Measurements from ENCODE around the gene FBXO41.

FBXO41 gene

GRCh38 chr2:73289304-73289703, 5.0 kb upstream of the FBXO41 start:
- Histone ChIP-seq H3K9ac (ENCODE audit: low read length in 2 of 2) (no peak overlapping the region), H3K9me3 (ENCODE audit: control insufficient read depth in 2 of 2, low read length in 2 of 2) (peaks cover 1 to 3% of the 10 kb centered on the region in 2 donors), H3K36me3 (ENCODE audit: control insufficient read depth in 2 of 2, insufficient read depth in 2 of 2, low read length in 2 of 2) (no peaks in the 10 kb centered on the region), H3K4me1 (ENCODE audit: control insufficient read depth, insufficient read depth, low read length) (peaks cover 24% of the 10 kb centered on the region), H3K4me3 (ENCODE audit: low read length in 2 of 2) (no peak overlapping the region), H3K27me3 (ENCODE audit: control insufficient read depth in 1 of 2, insufficient read depth in 2 of 2, low read length in 2 of 2) (peaks cover 54 to 59% of the 10 kb centered on the region in 2 donors), H3K27ac (ENCODE audit: low read length) (no peak overlapping the region)

- peaks cover 18% of the 10 kb centered on the region for H3K4me1 ChIP-seq (ENCODE audit: control insufficient read depth, insufficient read depth, low read length)
- H3K4me3 ChIP-seq (ENCODE audit: low read length in 2 of 2) = no peak overlapping the region
Observed at GRCh38 chr2:73286134-73286655, 1.9 kb upstream of the FBXO41 start.

DNA sequence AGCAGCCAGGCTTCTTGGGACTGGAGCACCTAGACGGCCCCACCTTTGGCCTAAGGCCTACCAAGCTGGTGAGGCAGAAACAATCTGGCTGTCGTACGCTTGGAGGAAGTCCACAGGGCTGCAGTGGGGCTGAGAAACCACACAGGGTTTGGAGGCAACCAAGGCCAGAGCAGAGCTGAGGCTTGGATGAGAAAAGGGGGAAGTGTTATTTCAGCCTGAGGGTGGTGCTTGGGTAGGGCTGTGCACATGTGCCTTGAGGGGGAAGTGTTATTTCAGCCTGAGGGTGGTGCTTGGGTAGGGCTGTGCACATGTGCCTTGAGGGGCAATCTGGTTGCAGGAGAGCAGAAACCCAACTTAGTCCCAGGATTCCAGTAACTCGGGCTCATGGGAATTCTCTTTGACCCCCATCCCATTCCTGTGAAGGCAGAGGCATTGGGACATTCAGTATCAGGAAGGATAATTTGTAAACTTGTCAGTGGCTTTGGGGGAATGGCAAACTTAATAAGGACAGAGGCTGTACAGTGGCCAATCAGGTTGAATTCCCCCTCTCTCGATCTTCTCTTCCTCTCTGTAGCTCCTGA, 971 bp upstream of the FBXO41 start:
- H3K4me3 ChIP-seq (ENCODE audit: low read length in 2 of 2) = peak overlapping the region in 1 of 2 donors; percentile 72
- peaks cover 14 to 30% of the 10 kb centered on the region in 2 donors for H3K27me3 ChIP-seq (ENCODE audit: control insufficient read depth in 1 of 2, insufficient read depth in 2 of 2, low read length in 2 of 2)
- H3K36me3 ChIP-seq (ENCODE audit: control insufficient read depth in 2 of 2, insufficient read depth in 2 of 2, low read length in 2 of 2) = no peaks in the 10 kb centered on the region
- H3K9ac ChIP-seq (ENCODE audit: low read length in 2 of 2) = no peak overlapping the region
- H3K27ac ChIP-seq (ENCODE audit: low read length) = no peak overlapping the region
- H3K9me3 ChIP-seq (ENCODE audit: control insufficient read depth in 2 of 2, low read length in 2 of 2) = no peaks in the 10 kb centered on the region
- peaks cover 18% of the 10 kb centered on the region for H3K4me1 ChIP-seq (ENCODE audit: control insufficient read depth, insufficient read depth, low read length)

More at GRCh38 chr2:73286134-73286655, 1.9 kb upstream of the FBXO41 start:
- Histone ChIP-seq H3K9me3 (ENCODE audit: control insufficient read depth in 2 of 2, low read length in 2 of 2) (peaks cover 0 to 3% of the 10 kb centered on the region in 2 donors), H3K27ac (ENCODE audit: low read length) (no peak overlapping the region), H3K36me3 (ENCODE audit: control insufficient read depth in 2 of 2, insufficient read depth in 2 of 2, low read length in 2 of 2) (no peaks in the 10 kb centered on the region), H3K27me3 (ENCODE audit: control insufficient read depth in 1 of 2, insufficient read depth in 2 of 2, low read length in 2 of 2) (peaks cover 24 to 40% of the 10 kb centered on the region in 2 donors), H3K9ac (ENCODE audit: low read length in 2 of 2) (no peak overlapping the region)

GRCh38 chr2:73283545-73284295, 558 bp downstream of the FBXO41 start:
- peak overlapping the region; percentile 61 to 72 for H3K4me3 ChIP-seq (ENCODE audit: low read length in 2 of 2)
- H3K36me3 ChIP-seq (ENCODE audit: control insufficient read depth in 2 of 2, insufficient read depth in 2 of 2, low read length in 2 of 2) = no peaks in the 10 kb centered on the region
- H3K27me3 ChIP-seq (ENCODE audit: control insufficient read depth in 1 of 2, insufficient read depth in 2 of 2, low read length in 2 of 2) = peaks cover 9 to 17% of the 10 kb centered on the region in 2 donors
- peak overlapping the region in 1 of 2 donors; percentile 42 for H3K9ac ChIP-seq (ENCODE audit: low read length in 2 of 2)
- no peak overlapping the region for H3K27ac ChIP-seq (ENCODE audit: low read length)
- peaks cover 18% of the 10 kb centered on the region for H3K4me1 ChIP-seq (ENCODE audit: control insufficient read depth, insufficient read depth, low read length)
- no peaks in the 10 kb centered on the region for H3K9me3 ChIP-seq (ENCODE audit: control insufficient read depth in 2 of 2, low read length in 2 of 2)

- peak overlapping the region in 1 of 2 donors; percentile 72 for H3K4me3 ChIP-seq (ENCODE audit: low read length in 2 of 2)
- no peaks in the 10 kb centered on the region for H3K9me3 ChIP-seq (ENCODE audit: control insufficient read depth in 2 of 2, low read length in 2 of 2)
- no peak overlapping the region for H3K27ac ChIP-seq (ENCODE audit: low read length)
- peaks cover 9 to 17% of the 10 kb centered on the region in 2 donors for H3K27me3 ChIP-seq (ENCODE audit: control insufficient read depth in 1 of 2, insufficient read depth in 2 of 2, low read length in 2 of 2)
- H3K4me1 ChIP-seq (ENCODE audit: control insufficient read depth, insufficient read depth, low read length) = peaks cover 18% of the 10 kb centered on the region
- no peak overlapping the region for H3K9ac ChIP-seq (ENCODE audit: low read length in 2 of 2)
- no peaks in the 10 kb centered on the region for H3K36me3 ChIP-seq (ENCODE audit: control insufficient read depth in 2 of 2, insufficient read depth in 2 of 2, low read length in 2 of 2)
Observed at GRCh38 chr2:73282924-73283544, 1.2 kb downstream of the FBXO41 start.

GRCh38 chr2:73281244-73281643, 3.0 kb downstream of the FBXO41 start:
- Histone ChIP-seq H3K36me3 (ENCODE audit: control insufficient read depth in 2 of 2, insufficient read depth in 2 of 2, low read length in 2 of 2) (no peaks in the 10 kb centered on the region), H3K4me1 (ENCODE audit: control insufficient read depth, insufficient read depth, low read length) (peaks cover 18% of the 10 kb centered on the region), H3K27me3 (ENCODE audit: control insufficient read depth in 1 of 2, insufficient read depth in 2 of 2, low read length in 2 of 2) (peaks cover 7 to 9% of the 10 kb centered on the region in 2 donors), H3K27ac (ENCODE audit: low read length) (no peak overlapping the region), H3K9me3 (ENCODE audit: control insufficient read depth in 2 of 2, low read length in 2 of 2) (no peaks in the 10 kb centered on the region), H3K9ac (ENCODE audit: low read length in 2 of 2) (no peak overlapping the region), H3K4me3 (ENCODE audit: low read length in 2 of 2) (no peak overlapping the region)

- peaks cover 0 to 3% of the 10 kb centered on the region in 2 donors for H3K27me3 ChIP-seq (ENCODE audit: control insufficient read depth in 1 of 2, insufficient read depth in 2 of 2, low read length in 2 of 2)
- H3K36me3 ChIP-seq (ENCODE audit: control insufficient read depth in 2 of 2, insufficient read depth in 2 of 2, low read length in 2 of 2) = no peaks in the 10 kb centered on the region
- peaks cover 12% of the 10 kb centered on the region for H3K4me1 ChIP-seq (ENCODE audit: control insufficient read depth, insufficient read depth, low read length)
- H3K4me3 ChIP-seq (ENCODE audit: low read length in 2 of 2) = no peak overlapping the region
- H3K9ac ChIP-seq (ENCODE audit: low read length in 2 of 2) = no peak overlapping the region
- no peaks in the 10 kb centered on the region for H3K9me3 ChIP-seq (ENCODE audit: control insufficient read depth in 2 of 2, low read length in 2 of 2)
- no peak overlapping the region for H3K27ac ChIP-seq (ENCODE audit: low read length)
Observed at GRCh38 chr2:73279852-73280251, 4.4 kb downstream of the FBXO41 start.

- Histone ChIP-seq H3K9me3 (ENCODE audit: control insufficient read depth in 2 of 2, low read length in 2 of 2) (peaks cover 0 to 3% of the 10 kb centered on the region in 2 donors), H3K4me3 (ENCODE audit: low read length in 2 of 2) (no peak overlapping the region), H3K27me3 (ENCODE audit: control insufficient read depth in 1 of 2, insufficient read depth in 2 of 2, low read length in 2 of 2) (peaks cover 17 to 32% of the 10 kb centered on the region in 2 donors), H3K36me3 (ENCODE audit: control insufficient read depth in 2 of 2, insufficient read depth in 2 of 2, low read length in 2 of 2) (no peaks in the 10 kb centered on the region), H3K9ac (ENCODE audit: low read length in 2 of 2) (no peak overlapping the region), H3K4me1 (ENCODE audit: control insufficient read depth, insufficient read depth, low read length) (peaks cover 9% of the 10 kb centered on the region), H3K27ac (ENCODE audit: low read length) (no peak overlapping the region)
Observed at GRCh38 chr2:73272270-73272669, 12.0 kb downstream of the FBXO41 start.

DNA sequence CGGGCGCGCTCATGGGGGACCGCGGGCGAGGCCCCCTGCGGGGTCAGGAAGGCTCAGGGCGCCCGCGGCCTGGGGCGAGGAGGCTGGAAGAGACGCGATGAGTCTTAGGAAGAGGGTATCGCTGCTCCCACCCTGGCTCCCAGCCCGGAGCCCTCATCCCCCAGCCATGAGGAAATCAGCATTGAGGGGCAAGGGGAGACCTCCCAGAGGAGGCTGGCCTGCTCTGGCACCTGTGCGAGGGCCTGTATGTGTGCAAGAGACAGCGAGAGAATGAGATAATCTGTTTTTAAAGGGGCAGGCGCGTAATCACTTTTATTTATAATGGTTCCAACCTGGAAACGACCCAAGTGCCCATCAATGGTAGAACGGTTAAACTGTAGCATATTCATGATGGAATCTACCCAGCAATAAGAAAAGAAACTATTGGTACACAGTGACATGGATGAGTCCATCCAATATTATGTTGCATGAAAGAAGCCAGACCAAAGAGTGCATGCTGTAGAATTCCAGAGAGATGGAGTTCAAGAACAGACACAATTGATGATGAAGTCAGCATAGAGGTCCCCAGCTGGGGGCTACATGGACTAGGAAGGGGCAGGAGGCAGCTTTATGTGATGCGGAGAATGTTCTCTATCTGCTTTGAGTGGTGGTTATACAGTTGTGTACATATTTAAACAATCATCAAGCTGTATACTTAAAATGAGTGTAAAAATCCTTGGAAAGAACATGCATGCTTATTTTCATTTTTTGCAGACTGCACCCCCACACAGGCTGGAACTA, 14.4 kb downstream of the FBXO41 start:
- Histone ChIP-seq H3K27me3 (ENCODE audit: control insufficient read depth in 1 of 2, insufficient read depth in 2 of 2, low read length in 2 of 2) (peaks cover 27 to 41% of the 10 kb centered on the region in 2 donors), H3K36me3 (ENCODE audit: control insufficient read depth in 2 of 2, insufficient read depth in 2 of 2, low read length in 2 of 2) (no peaks in the 10 kb centered on the region), H3K4me3 (ENCODE audit: low read length in 2 of 2) (no peak overlapping the region), H3K27ac (ENCODE audit: low read length) (no peak overlapping the region), H3K4me1 (ENCODE audit: control insufficient read depth, insufficient read depth, low read length) (peaks cover 9% of the 10 kb centered on the region), H3K9me3 (ENCODE audit: control insufficient read depth in 2 of 2, low read length in 2 of 2) (peaks cover 0 to 3% of the 10 kb centered on the region in 2 donors), H3K9ac (ENCODE audit: low read length in 2 of 2) (no peak overlapping the region)
